Right atrium auricular region (tissue), 2 donors: ENCODE results near the gene PTRH1. TPM values are rescaled to one million over a fixed set of nuclear protein-coding genes. Genes with fewer than 3 reads are reported as not detected.
A peak's percentile ranks its signal among the peaks of the same experiment; 100 is the strongest.

Experiments used
- DNase-seq: peaks from one replicate; pipeline ENCODE4 v3.0.0-alpha.2; 2019; ENCODE audit warnings: low spot score
- H3K27ac ChIP-seq, 2 donors: fragments of 200-600 bp; sonication (generic); 1 replicate in 1 of 2; 2 replicates in 1 of 2; pipeline ENCODE4 v1.5.1; 2016 to 2019
- H3K27me3 ChIP-seq, 2 donors: fragments of 200-600 bp; sonication (generic); one replicate each; pipeline versions ENCODE4 v1.5.1 to v1.6.0; 2017 to 2019
- H3K36me3 ChIP-seq: fragments of 200-600 bp; sonication (generic); one replicate; pipeline ENCODE4 v1.5.1; 2016
- H3K4me1 ChIP-seq, 2 donors: fragments of 200-600 bp; sonication (generic); one replicate each; pipeline versions ENCODE4 v1.5.1 to v1.6.0; 2017 to 2019
- H3K4me3 ChIP-seq, 2 donors: fragments of 200-600 bp; sonication (generic); 1 replicate in 1 of 2; 2 replicates in 1 of 2; pipeline ENCODE4 v1.5.1; 2017 to 2019; ENCODE audit warnings: mild to moderate bottlenecking in 1 of 2, moderate library complexity in 1 of 2
- H3K9me3 ChIP-seq, 2 donors: fragments of 200-600 bp; sonication (generic); one replicate each; pipeline ENCODE4 v1.5.1; 2019
- CTCF ChIP-seq, 2 donors: fragments of 200-600 bp; sonication (generic); IDR thresholded peaks; one replicate each; pipeline ENCODE4 v1.5.1; 2019; ENCODE audit warnings: antibody characterized with exemption in 2 of 2
- total RNA-seq, 2 donors: library from RNA; depleted of rRNA; stranded (reverse); fragments of >200 nt; gene quantifications; one replicate each; pipeline ENCODE4 v1.1.0, GENCODE V29; 2016

The PTRH1 gene
- total RNA-seq, 2 donors from 2014 or later = 16.5 to 16.7 TPM

GRCh38 chr9:127744398-127745110 lies 29.1 kb upstream of the PTRH1 start:
- peaks cover 3% of the 10 kb centered on the region for H3K36me3 ChIP-seq
- no peak for TF ChIP-seq CTCF (IDR thresholded peaks at IDR 0.05)
- H3K9me3 ChIP-seq = no peaks in the 10 kb centered on the region
- peaks cover 0 to 8% of the 10 kb centered on the region in 2 donors for H3K4me1 ChIP-seq
- H3K27ac ChIP-seq = no peak overlapping the region
- DNase-seq = no peak
- no peaks in the 10 kb centered on the region for H3K27me3 ChIP-seq
- H3K4me3 ChIP-seq = no peak overlapping the region

GRCh38 chr9:127742435-127743088 lies 27.1 kb upstream of the PTRH1 start:
- DNase-seq = no peak
- H3K36me3 ChIP-seq = no peaks in the 10 kb centered on the region
- peak overlapping the region; percentile 34 to 43 for H3K4me3 ChIP-seq
- H3K4me1 ChIP-seq = peaks cover 0 to 8% of the 10 kb centered on the region in 2 donors
- no peak overlapping the region for H3K27ac ChIP-seq
- no peaks in the 10 kb centered on the region for H3K27me3 ChIP-seq
- no peaks in the 10 kb centered on the region for H3K9me3 ChIP-seq
- TF ChIP-seq CTCF (IDR thresholded peaks at IDR 0.05) = no peak

GRCh38 chr9:127741831-127742434 lies 26.5 kb upstream of the PTRH1 start:
- Histone ChIP-seq H3K27ac (peak overlapping the region in 1 of 2 donors; percentile 81), H3K36me3 (no peaks in the 10 kb centered on the region), H3K4me3 (peak overlapping the region; percentile 34 to 43), H3K4me1 (peaks cover 0 to 8% of the 10 kb centered on the region in 2 donors), H3K27me3 (no peaks in the 10 kb centered on the region), H3K9me3 (no peaks in the 10 kb centered on the region)
- DNase-seq = no peak
- TF ChIP-seq CTCF (IDR thresholded peaks at IDR 0.05) = no peak

GRCh38 chr9:127739614-127740330 lies 24.3 kb upstream of the PTRH1 start:
- no peaks in the 10 kb centered on the region for H3K27me3 ChIP-seq
- H3K36me3 ChIP-seq = no peaks in the 10 kb centered on the region
- H3K4me1 ChIP-seq = peaks cover 0 to 14% of the 10 kb centered on the region in 2 donors
- DNase-seq = no peak
- no peak for TF ChIP-seq CTCF (IDR thresholded peaks at IDR 0.05)
- peak overlapping the region; percentile 60 to 81 for H3K27ac ChIP-seq
- no peak overlapping the region for H3K4me3 ChIP-seq
- no peaks in the 10 kb centered on the region for H3K9me3 ChIP-seq

DNA sequence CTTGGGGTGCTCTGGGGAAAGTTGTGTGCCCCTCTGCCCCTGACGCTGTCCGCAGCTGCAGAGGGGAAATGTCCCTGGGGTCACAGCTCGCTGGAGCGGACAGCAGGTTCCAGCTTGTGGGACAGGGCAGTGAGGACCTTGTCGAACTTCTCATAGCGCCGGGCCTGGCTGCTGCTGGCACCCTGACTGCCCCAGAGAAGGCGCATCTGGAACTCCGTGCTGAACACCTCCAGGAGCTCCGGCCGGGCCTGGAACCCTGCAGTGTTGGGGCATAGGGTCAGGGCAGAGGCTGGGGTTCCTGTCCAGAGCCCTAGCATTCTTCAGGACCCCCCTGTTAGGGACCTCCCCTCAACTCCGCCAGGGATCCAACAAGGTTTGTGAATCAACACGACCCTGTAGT lies 23.2 kb upstream of the PTRH1 start:
- Histone ChIP-seq H3K9me3 (no peaks in the 10 kb centered on the region), H3K27ac (no peak overlapping the region), H3K36me3 (no peaks in the 10 kb centered on the region), H3K4me1 (peaks cover 0 to 23% of the 10 kb centered on the region in 2 donors), H3K4me3 (no peak overlapping the region), H3K27me3 (no peaks in the 10 kb centered on the region)
- TF ChIP-seq CTCF (IDR thresholded peaks at IDR 0.05) = no peak
- no peak for DNase-seq
